HepG2 (cell line): ENCODE data around the gene VSX1. TPM values are rescaled to one million over a fixed set of nuclear protein-coding genes. Genes with fewer than 3 reads are reported as not detected.

Experiments
- CREB1 ChIP-seq, 2 experiments: fragments of 450-650 bp in 1 of 2; IDR thresholded peaks; 2 replicates each; pipeline ENCODE4 v1.6.1; 2016 to 2017; ENCODE audit warnings: control low read depth in 1 of 2, mild to moderate bottlenecking in 1 of 2, missing compliant biosample characterization in 1 of 2, missing genetic modification characterization in 1 of 2
- HOMEZ ChIP-seq: IDR thresholded peaks from 2 replicates; pipeline ENCODE4 v1.6.1; 2016; ENCODE audit warnings: low read depth
- KIAA2018 ChIP-seq: sonication (generic); formaldehyde crosslinking; IDR thresholded peaks from 2 replicates; pipeline ENCODE4 v1.5.0; 2020; ENCODE audit warnings: mild to moderate bottlenecking, missing genetic modification reagents, borderline replicate concordance
- RBAK ChIP-seq: sonication (generic); formaldehyde crosslinking; IDR thresholded peaks from 2 replicates; pipeline ENCODE4 v1.5.1; 2020; ENCODE audit warnings: mild to moderate bottlenecking, missing genetic modification reagents
- TSC22D2 ChIP-seq: sonication (generic); formaldehyde crosslinking; IDR thresholded peaks from 2 replicates; pipeline ENCODE4 v1.5.1; 2020; ENCODE audit warnings: missing genetic modification reagents, mild to moderate bottlenecking, borderline replicate concordance
- USF2 ChIP-seq, 2 experiments: sonication (generic) in 1 of 2; formaldehyde crosslinking in 1 of 2; IDR thresholded peaks; 2 replicates each; pipeline versions ENCODE4 v1.5.1 to v1.6.1; 2011 to 2020; ENCODE audit warnings: borderline replicate concordance in 1 of 2, low read depth in 1 of 2, low read length in 1 of 2, mild to moderate bottlenecking in 1 of 2, missing genetic modification reagents in 1 of 2, moderate library complexity in 1 of 2
- ZBTB34 ChIP-seq: sonication (generic); formaldehyde crosslinking; IDR thresholded peaks from 2 replicates; pipeline ENCODE4 v1.8.0; 2022; ENCODE audit warnings: mild to moderate bottlenecking, missing genetic modification reagents
- ZKSCAN1 ChIP-seq: fragments of 150-350 bp; IDR thresholded peaks from 2 replicates; pipeline ENCODE4 v1.6.1; 2014; ENCODE audit warnings: low read length
- ZNF382 ChIP-seq: sonication (generic); formaldehyde crosslinking; IDR thresholded peaks from 2 replicates; pipeline ENCODE4 v1.5.0; 2020; ENCODE audit warnings: missing genetic modification reagents, mild to moderate bottlenecking, borderline replicate concordance
- ZNF841 ChIP-seq: sonication (generic); formaldehyde crosslinking; IDR thresholded peaks from 2 replicates; pipeline ENCODE4 v1.8.1; 2023; ENCODE audit warnings: missing genetic modification reagents, borderline replicate concordance
- ZSCAN5A ChIP-seq: sonication (generic); formaldehyde crosslinking; IDR thresholded peaks from 2 replicates; pipeline ENCODE4 v1.8.0; 2022; ENCODE audit warnings: mild to moderate bottlenecking, missing genetic modification reagents, borderline replicate concordance
- ZZZ3 ChIP-seq: sonication (generic); formaldehyde crosslinking; IDR thresholded peaks from 2 replicates; pipeline ENCODE4 v1.4.0; 2020; ENCODE audit warnings: missing genetic modification reagents, mild to moderate bottlenecking, borderline replicate concordance
- polyA plus RNA-seq, 8 experiments: library from polyadenylated mRNA; depleted of rRNA in 3 of 8; stranded (reverse) in 7 of 8; unstranded in 1 of 8; fragments of >200 nt; fragmentation: Illumina TruSeq in 4 of 8; extraction: Trizol in 4 of 8; gene quantifications; 2 replicates each; pipeline versions ENCODE4 v1.2.1 to v1.2.3, GENCODE V29; 2011 to 2016; ENCODE audit warnings: low read depth in 4 of 8, missing spikeins in 1 of 8, mixed read lengths in 1 of 8; ENCODE audit not compliant: insufficient read depth in 1 of 8
- total RNA-seq, 5 experiments: library from RNA; depleted of rRNA; stranded (reverse); fragments of >200 nt; fragmentation: Illumina TruSeq; extraction: Trizol; gene quantifications; 2 replicates each; pipeline ENCODE4 v1.2.3, GENCODE V29; 2016; ENCODE audit warnings: low read depth in 1 of 5

VSX1 gene
- total and polyA plus RNA-seq, 2 of the 13 experiments (the other 11 are each of a cell fraction or from before 2014, with no cell fraction given), result 0.04 TPM; not detected in 1

GRCh38 chr20:25046181-25046641 lies 35.7 kb downstream of the VSX1 start (continued):
- TF ChIP-seq USF2 (IDR thresholded peaks at IDR 0.05; ENCODE audit: low read depth, low read length), result no peak
- TF ChIP-seq USF2 (CRISPR knock-in tag; IDR thresholded peaks at IDR 0.05; ENCODE audit: borderline replicate concordance), result no peak
- TF ChIP-seq ZNF841 (CRISPR knock-in tag), result no peak
- TF ChIP-seq RBAK (CRISPR knock-in tag), result no peak
- TF ChIP-seq KIAA2018 (CRISPR knock-in tag), result no peak
- TF ChIP-seq ZBTB34 (CRISPR knock-in tag), result no peak
- TF ChIP-seq HOMEZ (CRISPR knock-in tag), result no peak
- TF ChIP-seq TSC22D2 (CRISPR knock-in tag), result no peak
- no peak for TF ChIP-seq ZSCAN5A
- TF ChIP-seq ZKSCAN1, result no peak
- no peak for TF ChIP-seq CREB1 (IDR thresholded peaks at IDR 0.05)
- TF ChIP-seq CREB1 (CRISPR knock-in tag; IDR thresholded peaks at IDR 0.05), result no peak
- no peak for TF ChIP-seq ZNF382 (CRISPR knock-in tag)
- no peak for TF ChIP-seq ZZZ3 (CRISPR knock-in tag)
